Mesenchymal stem cell (in vitro differentiated cells and primary cell): ENCODE measurements around the gene IL1RAPL1.

Experiments
- DNase-seq: peaks from one replicate; pipeline ENCODE4 v3.0.0-alpha.2; 2013
- H2AFZ ChIP-seq: one replicate; pipeline ENCODE4 v1.6.1; 2013; ENCODE audit warnings: low read depth, mild to moderate bottlenecking, control low read depth, inconsistent platforms, low read length, moderate library complexity
- H2AK5ac ChIP-seq: 2 replicates; pipeline ENCODE4 v1.6.1; 2013; ENCODE audit warnings: low read length, moderate library complexity, mild to moderate bottlenecking, inconsistent platforms; ENCODE audit not compliant: severe bottlenecking
- H2BK120ac ChIP-seq: one replicate; pipeline ENCODE4 v1.6.1; 2013; ENCODE audit warnings: low read depth, mild to moderate bottlenecking, inconsistent platforms, low read length, moderate library complexity
- H2BK12ac ChIP-seq, 2 experiments: one replicate each; pipeline ENCODE4 v1.6.1; 2013; ENCODE audit warnings: inconsistent platforms in 2 of 2, low read length in 2 of 2, mild to moderate bottlenecking in 2 of 2, moderate library complexity in 2 of 2, control low read depth in 1 of 2
- H2BK15ac ChIP-seq: one replicate; pipeline ENCODE4 v1.6.1; 2013; ENCODE audit warnings: mild to moderate bottlenecking, low read depth, inconsistent platforms; ENCODE audit not compliant: poor library complexity, severe bottlenecking
- H2BK5ac ChIP-seq: 2 replicates; pipeline ENCODE4 v1.6.1; 2013; ENCODE audit warnings: low read depth, mild to moderate bottlenecking, low read length, control low read depth, inconsistent platforms; ENCODE audit not compliant: poor library complexity, severe bottlenecking
- H3K14ac ChIP-seq, 2 experiments: one replicate each; pipeline ENCODE4 v1.6.1; 2013; ENCODE audit warnings: inconsistent platforms in 2 of 2, low read length in 2 of 2, control low read depth in 1 of 2, mild to moderate bottlenecking in 1 of 2, moderate library complexity in 1 of 2
- H3K18ac ChIP-seq, 2 experiments: one replicate each; pipeline ENCODE4 v1.6.1; 2013; ENCODE audit warnings: inconsistent platforms in 2 of 2, low read length in 2 of 2, control low read depth in 1 of 2, low read depth in 1 of 2, mild to moderate bottlenecking in 1 of 2
- H3K23ac ChIP-seq, 2 experiments: one replicate each; pipeline ENCODE4 v1.6.1; 2013; ENCODE audit warnings: inconsistent platforms in 2 of 2, low read length in 2 of 2, mild to moderate bottlenecking in 2 of 2, moderate library complexity in 2 of 2, control low read depth in 1 of 2
- H3K27ac ChIP-seq: 2 replicates; pipeline ENCODE4 v1.5.1; 2013; ENCODE audit warnings: mild to moderate bottlenecking, moderate library complexity, low read length, control low read depth, inconsistent platforms; ENCODE audit not compliant: poor library complexity, severe bottlenecking
- H3K27me3 ChIP-seq, 2 experiments: 2 replicates each; pipeline versions ENCODE4 v1.6.1 to v1.7.0; 2013; ENCODE audit warnings: low read length in 2 of 2, mild to moderate bottlenecking in 2 of 2, moderate library complexity in 2 of 2, control low read depth in 1 of 2, inconsistent platforms in 1 of 2; ENCODE audit not compliant: control insufficient read depth in 1 of 2, insufficient read depth in 1 of 2
- H3K36me3 ChIP-seq, 2 experiments: 2 replicates each; pipeline versions ENCODE4 v1.6.1 to v1.7.0; 2013; ENCODE audit warnings: low read length in 2 of 2, control low read depth in 1 of 2, inconsistent platforms in 1 of 2, low read depth in 1 of 2, mild to moderate bottlenecking in 1 of 2; ENCODE audit not compliant: insufficient read depth in 2 of 2, control insufficient read depth in 1 of 2
- H3K4ac ChIP-seq, 2 experiments: one replicate each; pipeline ENCODE4 v1.6.1; 2013; ENCODE audit warnings: inconsistent platforms in 2 of 2, low read length in 2 of 2, mild to moderate bottlenecking in 2 of 2, moderate library complexity in 2 of 2, control low read depth in 1 of 2, low read depth in 1 of 2
- H3K4me1 ChIP-seq: 2 replicates; pipeline ENCODE4 v1.6.1; 2013; ENCODE audit warnings: low read depth, low read length, control low read depth; ENCODE audit not compliant: control insufficient read depth, insufficient read depth
- H3K4me2 ChIP-seq: 2 replicates; pipeline ENCODE4 v1.6.1; 2013; ENCODE audit warnings: low read length, mild to moderate bottlenecking, inconsistent platforms; ENCODE audit not compliant: poor library complexity, severe bottlenecking
- H3K4me3 ChIP-seq, 2 experiments: 2 replicates each; pipeline versions ENCODE4 v1.5.1 to v1.7.0; 2013; ENCODE audit warnings: low read length in 2 of 2, mild to moderate bottlenecking in 2 of 2, control low read depth in 1 of 2, low read depth in 1 of 2; ENCODE audit not compliant: insufficient read depth in 1 of 2
- H3K79me1 ChIP-seq: replicated peaks from 2 replicates; pipeline ENCODE4 v1.6.1; 2013; ENCODE audit warnings: mild to moderate bottlenecking, control low read depth, low read length, inconsistent platforms; ENCODE audit not compliant: poor library complexity, severe bottlenecking
- H3K9ac ChIP-seq: 2 replicates; pipeline ENCODE4 v1.7.0; 2013; ENCODE audit warnings: mild to moderate bottlenecking, low read length, moderate library complexity
- H3K9me3 ChIP-seq: 2 replicates; pipeline ENCODE4 v1.7.0; 2013; ENCODE audit warnings: mild to moderate bottlenecking, low read length; ENCODE audit not compliant: control insufficient read depth
- H4K8ac ChIP-seq: one replicate; pipeline ENCODE4 v1.6.1; 2013; ENCODE audit warnings: inconsistent platforms, mild to moderate bottlenecking, low read length, moderate library complexity
- H4K91ac ChIP-seq: one replicate; pipeline ENCODE4 v1.6.1; 2013; ENCODE audit warnings: mild to moderate bottlenecking, low read length, inconsistent platforms
- WGBS: methylation state at CpG from one replicate; pipeline ENCODE4 v1.1.7; 2013; ENCODE audit warnings: mixed read lengths; 5-methylcytosine and 5-hydroxymethylcytosine counted together

The IL1RAPL1 gene

GRCh38 chrX:28599957-28600356, 12.7 kb downstream of the IL1RAPL1 start:
- Histone ChIP-seq H4K8ac (no peak overlapping the region), H3K79me1 (no peaks in the 10 kb centered on the region), H3K23ac (no peak overlapping the region), H3K4ac (no peak overlapping the region), H3K27me3 (no peaks in the 10 kb centered on the region), H3K4me2 (no peak overlapping the region), H3K18ac (no peak overlapping the region), H3K4me3 (no peak overlapping the region), H2BK15ac (no peak overlapping the region), H3K36me3 (no peaks in the 10 kb centered on the region), H2BK120ac (no peak overlapping the region), H2AK5ac (no peak overlapping the region), H3K14ac (no peak overlapping the region), H2BK5ac (no peak overlapping the region), H2AFZ (no peak overlapping the region), H3K9ac (no peak overlapping the region), H2BK12ac (no peak overlapping the region), H3K4me1 (no peaks in the 10 kb centered on the region), H3K27ac (no peak overlapping the region), H4K91ac (no peak overlapping the region), H3K9me3 (no peaks in the 10 kb centered on the region)
- DNase-seq: no peak
- 95% methylated on average over 4 of the region's 6 CpGs for WGBS

GRCh38 chrX:28609003-28609402, 21.8 kb downstream of the IL1RAPL1 start:
- no peak overlapping the region for H2BK5ac ChIP-seq
- H3K9ac ChIP-seq: no peak overlapping the region
- no peak overlapping the region for H3K27ac ChIP-seq
- DNase-seq: no peak
- H3K36me3 ChIP-seq: no peaks in the 10 kb centered on the region
- no peak overlapping the region for H3K18ac ChIP-seq
- no peak overlapping the region for H3K4me3 ChIP-seq
- H3K4me2 ChIP-seq: no peak overlapping the region
- no peak overlapping the region for H2AFZ ChIP-seq
- no peak overlapping the region for H2BK15ac ChIP-seq
- no peak overlapping the region for H3K4ac ChIP-seq
- H2BK12ac ChIP-seq: no peak overlapping the region
- no peak overlapping the region for H3K23ac ChIP-seq
- H4K8ac ChIP-seq: no peak overlapping the region
- H2BK120ac ChIP-seq: no peak overlapping the region
- WGBS: no CpG with 5 or more reads among the region's 2 CpGs
- H2AK5ac ChIP-seq: no peak overlapping the region
- H4K91ac ChIP-seq: no peak overlapping the region
- no peaks in the 10 kb centered on the region for H3K79me1 ChIP-seq
- H3K27me3 ChIP-seq: no peaks in the 10 kb centered on the region
- no peak overlapping the region for H3K14ac ChIP-seq
- no peaks in the 10 kb centered on the region for H3K4me1 ChIP-seq
- H3K9me3 ChIP-seq: no peaks in the 10 kb centered on the region

- H2BK15ac ChIP-seq: no peak overlapping the region
- H3K36me3 ChIP-seq: no peaks in the 10 kb centered on the region
- H3K9ac ChIP-seq: no peak overlapping the region
- no peaks in the 10 kb centered on the region for H3K27me3 ChIP-seq
- H3K4me2 ChIP-seq: no peak overlapping the region
- H3K14ac ChIP-seq: no peak overlapping the region
- no peak for DNase-seq
- no peak overlapping the region for H4K91ac ChIP-seq
- no peak overlapping the region for H4K8ac ChIP-seq
- WGBS: 93% methylated on average over 2 of the region's 5 CpGs
- no peak overlapping the region for H3K23ac ChIP-seq
- H2AFZ ChIP-seq: no peak overlapping the region
- H3K4me3 ChIP-seq: no peak overlapping the region
- no peak overlapping the region for H2BK12ac ChIP-seq
- H3K79me1 ChIP-seq: no peaks in the 10 kb centered on the region
- H3K18ac ChIP-seq: no peak overlapping the region
- H2BK120ac ChIP-seq: no peak overlapping the region
- no peaks in the 10 kb centered on the region for H3K9me3 ChIP-seq
- no peaks in the 10 kb centered on the region for H3K4me1 ChIP-seq
- no peak overlapping the region for H3K4ac ChIP-seq
- H3K27ac ChIP-seq: no peak overlapping the region
- H2AK5ac ChIP-seq: no peak overlapping the region
- no peak overlapping the region for H2BK5ac ChIP-seq
These were observed 22.8 kb downstream of the IL1RAPL1 start for GRCh38 chrX:28609917-28610613.

- H3K4me3 ChIP-seq: no peak overlapping the region
These were observed 23.5 kb downstream of the IL1RAPL1 start for GRCh38 chrX:28610746-28611145.

More at GRCh38 chrX:28610746-28611145, 23.5 kb downstream of the IL1RAPL1 start:
- no peak overlapping the region for H2BK120ac ChIP-seq
- H2BK5ac ChIP-seq: no peak overlapping the region
- 95% methylated on average over 3 of the region's 4 CpGs for WGBS
- H4K8ac ChIP-seq: no peak overlapping the region
- no peaks in the 10 kb centered on the region for H3K79me1 ChIP-seq
- H3K4ac ChIP-seq: no peak overlapping the region
- H3K4me1 ChIP-seq: no peaks in the 10 kb centered on the region
- H3K18ac ChIP-seq: no peak overlapping the region
- H3K36me3 ChIP-seq: no peaks in the 10 kb centered on the region
- no peak for DNase-seq
- H2AFZ ChIP-seq: no peak overlapping the region
- H2BK12ac ChIP-seq: no peak overlapping the region
- no peak overlapping the region for H4K91ac ChIP-seq
- no peak overlapping the region for H2BK15ac ChIP-seq
- H3K4me2 ChIP-seq: no peak overlapping the region
- H3K9me3 ChIP-seq: no peaks in the 10 kb centered on the region
- H2AK5ac ChIP-seq: no peak overlapping the region
- no peak overlapping the region for H3K27ac ChIP-seq
- no peak overlapping the region for H3K14ac ChIP-seq
- no peak overlapping the region for H3K9ac ChIP-seq
- H3K27me3 ChIP-seq: no peaks in the 10 kb centered on the region
- H3K23ac ChIP-seq: no peak overlapping the region
